Kidney epithelial cell (primary cell): ENCODE data around the gene CACNB1. TPM values are rescaled to one million over a fixed set of nuclear protein-coding genes. Genes with fewer than 3 reads are reported as not detected.

Experiments used
- DNase-seq: peaks from one replicate; pipeline ENCODE4 v3.0.0-alpha.2; 2010; ENCODE audit warnings: low read depth
- H3K27me3 ChIP-seq: 2 replicates; pipeline ENCODE4 v1.6.0; 2011; ENCODE audit warnings: low read length; ENCODE audit not compliant: control insufficient read depth, insufficient read depth
- H3K36me3 ChIP-seq: 2 replicates; pipeline ENCODE4 v1.5.1; 2011; ENCODE audit warnings: low read length; ENCODE audit not compliant: control insufficient read depth, insufficient read depth
- H3K4me3 ChIP-seq: 2 replicates; pipeline ENCODE4 v1.5.1; 2011; ENCODE audit warnings: low read depth, mild to moderate bottlenecking, control low read depth, low read length
- CTCF ChIP-seq: IDR thresholded peaks from 2 replicates; pipeline ENCODE4 v1.5.1; 2011; ENCODE audit warnings: mild to moderate bottlenecking, moderate library complexity, low read length, control low read depth, inconsistent platforms; ENCODE audit not compliant: insufficient read depth, poor library complexity, severe bottlenecking
- total RNA-seq: library from RNA; depleted of rRNA; stranded (reverse); fragments of >200 nt; gene quantifications from 2 replicates; pipeline ENCODE4 v1.2.3, GENCODE V29; 2015

CACNB1 gene
- total RNA-seq, 1 donor from 2014 or later, result 6.0 TPM

- TF ChIP-seq CTCF, result no peak
- Histone ChIP-seq H3K36me3 (no peaks in the 10 kb centered on the region), H3K27me3 (no peaks in the 10 kb centered on the region), H3K4me3 (no peak overlapping the region)
- no peak for DNase-seq
Measured at GRCh38 chr17:39125143-39125875, 72.2 kb downstream of the CACNB1 start.

- H3K27me3 ChIP-seq, result no peaks in the 10 kb centered on the region
- DNase-seq, result no peak
Measured at GRCh38 chr17:39123627-39124026, 73.8 kb downstream of the CACNB1 start.

More at GRCh38 chr17:39123627-39124026, 73.8 kb downstream of the CACNB1 start:
- TF ChIP-seq CTCF, result no peak
- no peak overlapping the region for H3K4me3 ChIP-seq
- H3K36me3 ChIP-seq, result no peaks in the 10 kb centered on the region

Other genes with a start within 250 kb of the CACNB1 start
- not detected in 2 replicates for gene FBXO47, start 230.3 kb downstream of the CACNB1 start, total RNA-seq
- under 0.01 and 0.67 TPM in 2 replicates for gene PLXDC1, start 46.0 kb downstream of the CACNB1 start, total RNA-seq
- gene ARL5C, start 31.5 kb downstream of the CACNB1 start, total RNA-seq, result not detected in 2 replicates
- 3,729 and 4,555 TPM in 2 replicates for gene RPL19, start 2.6 kb upstream of the CACNB1 start, total RNA-seq
- not detected in 2 replicates for gene STAC2, start 28.3 kb upstream of the CACNB1 start, total RNA-seq
- gene FBXL20, start 204.0 kb upstream of the CACNB1 start, total RNA-seq, result 12.1 and 16.3 TPM in 2 replicates